Ishikawa (cell line): Measurements from ENCODE around the gene NCOA4.

Experiments used
- EP300 ChIP-seq: IDR thresholded peaks from 2 replicates; pipeline ENCODE4 v1.6.1; 2012; ENCODE audit warnings: borderline replicate concordance
- TAF1 ChIP-seq: IDR thresholded peaks from 2 replicates; pipeline ENCODE4 v1.6.1; 2012; ENCODE audit warnings: low read depth, mild to moderate bottlenecking

GRCh38 chr10:46073564-46073963 lies 43.1 kb upstream of the NCOA4 start:
- TF ChIP-seq EP300 (no peak), TAF1 (no peak)
